ENCODE results near the gene IL1RAP.

Gene IL1RAP

GRCh38 chr3:190574473-190574872, 60.6 kb downstream of the IL1RAP start:
- Histone ChIP-seq H4K20me1 (ENCODE audit: insufficient read depth, low read length, poor library complexity, severe bottlenecking) (no peaks in the 10 kb centered on the region), H3K79me2 (ENCODE audit: insufficient read depth, low read length) (no peaks in the 10 kb centered on the region), H3K4me1 (ENCODE audit: insufficient read depth, low read length, poor library complexity, severe bottlenecking) (peaks cover 13% of the 10 kb centered on the region), H3F3A (ENCODE audit: low read depth) (no peaks in the 10 kb centered on the region), H3K36me3 (ENCODE audit: insufficient read depth, low read length) (no peaks in the 10 kb centered on the region), H3K27me3 (ENCODE audit: insufficient read depth, low read length, poor library complexity, severe bottlenecking) (no peaks in the 10 kb centered on the region), H2AFZ (ENCODE audit: low read length) (no peak overlapping the region), H3K4me3 (ENCODE audit: low read length, poor library complexity, severe bottlenecking) (no peak overlapping the region), H3K9me2 (replicated peaks; ENCODE audit: low read depth, low read length) (no peaks in the 10 kb centered on the region), H3K9ac (ENCODE audit: low read depth, low read length, poor library complexity, severe bottlenecking) (no peak overlapping the region), H3K9me3 (ENCODE audit: insufficient read depth, low read depth, low read length) (no peaks in the 10 kb centered on the region), H3K4me2 (ENCODE audit: low read depth, low read length, poor library complexity, severe bottlenecking) (no peak overlapping the region)
- no peak for TF ChIP-seq CTCF (conservative IDR thresholded peaks at IDR 0.05; ENCODE audit: low read length)
- no peak for TF ChIP-seq EZH2phosphoT487 (IDR thresholded peaks at IDR 0.05; ENCODE audit: borderline replicate concordance)

DNA sequence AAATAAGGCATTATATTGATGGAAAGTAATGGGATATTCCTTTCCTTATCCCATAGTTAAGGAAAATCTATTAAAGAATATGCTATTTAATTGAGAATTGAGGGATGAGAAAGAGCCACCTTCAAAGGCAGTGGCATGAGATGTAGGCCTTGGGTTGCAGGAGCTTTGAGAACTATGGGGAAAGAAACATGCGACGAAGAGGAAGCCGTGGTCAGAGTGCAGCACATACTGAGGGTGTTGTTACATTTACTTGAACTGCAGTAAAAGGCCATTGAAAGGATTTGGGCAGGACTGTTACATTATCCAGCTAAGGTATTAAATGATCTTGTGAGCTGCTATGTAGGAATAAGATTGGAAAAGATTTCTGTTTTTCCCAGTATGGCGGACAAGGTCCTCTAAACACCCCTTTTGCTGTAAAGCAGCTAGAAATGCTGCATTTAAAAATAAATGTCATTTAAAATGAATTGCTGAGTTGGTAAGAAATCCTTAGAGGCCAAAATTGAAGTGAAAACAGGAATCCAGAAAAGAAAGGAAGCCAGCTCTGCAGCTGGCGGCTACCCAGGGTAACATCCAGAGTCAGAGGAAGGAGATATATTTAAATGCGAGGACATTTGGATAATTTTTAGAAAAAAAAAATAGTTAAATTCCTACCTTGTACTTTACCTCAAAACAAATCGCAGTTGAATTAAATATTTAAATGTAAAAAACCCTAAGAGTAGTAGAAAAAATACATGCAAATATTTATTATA, 61.7 kb downstream of the IL1RAP start:
- no peak overlapping the region for H2AFZ ChIP-seq (ENCODE audit: low read length)
- no peaks in the 10 kb centered on the region for H3K36me3 ChIP-seq (ENCODE audit: insufficient read depth, low read length)
- no peaks in the 10 kb centered on the region for H3K9me2 ChIP-seq (replicated peaks; ENCODE audit: low read depth, low read length)
- H3K9me3 ChIP-seq (ENCODE audit: insufficient read depth, low read depth, low read length) = no peaks in the 10 kb centered on the region
- no peaks in the 10 kb centered on the region for H3K27me3 ChIP-seq (ENCODE audit: insufficient read depth, low read length, poor library complexity, severe bottlenecking)
- H3K4me1 ChIP-seq (ENCODE audit: insufficient read depth, low read length, poor library complexity, severe bottlenecking) = peaks cover 13% of the 10 kb centered on the region
- H3K4me3 ChIP-seq (ENCODE audit: low read length, poor library complexity, severe bottlenecking) = no peak overlapping the region
- no peaks in the 10 kb centered on the region for H4K20me1 ChIP-seq (ENCODE audit: insufficient read depth, low read length, poor library complexity, severe bottlenecking)
- H3K79me2 ChIP-seq (ENCODE audit: insufficient read depth, low read length) = no peaks in the 10 kb centered on the region
- H3K4me2 ChIP-seq (ENCODE audit: low read depth, low read length, poor library complexity, severe bottlenecking) = peak overlapping the region; percentile 46
- H3F3A ChIP-seq (ENCODE audit: low read depth) = no peaks in the 10 kb centered on the region
- no peak overlapping the region for H3K9ac ChIP-seq (ENCODE audit: low read depth, low read length, poor library complexity, severe bottlenecking)
- no peak for TF ChIP-seq EZH2phosphoT487 (IDR thresholded peaks at IDR 0.05; ENCODE audit: borderline replicate concordance)
- TF ChIP-seq CTCF (conservative IDR thresholded peaks at IDR 0.05; ENCODE audit: low read length) = no peak

GRCh38 chr3:190577225-190577624, 63.3 kb downstream of the IL1RAP start:
- no peaks in the 10 kb centered on the region for H3K27me3 ChIP-seq (ENCODE audit: insufficient read depth, low read length, poor library complexity, severe bottlenecking)
- TF ChIP-seq CTCF (conservative IDR thresholded peaks at IDR 0.05; ENCODE audit: low read length) = no peak
- H3K9me2 ChIP-seq (replicated peaks; ENCODE audit: low read depth, low read length) = no peaks in the 10 kb centered on the region
- no peak overlapping the region for H3K9ac ChIP-seq (ENCODE audit: low read depth, low read length, poor library complexity, severe bottlenecking)
- peaks cover 24% of the 10 kb centered on the region for H3K4me1 ChIP-seq (ENCODE audit: insufficient read depth, low read length, poor library complexity, severe bottlenecking)
- no peaks in the 10 kb centered on the region for H3F3A ChIP-seq (ENCODE audit: low read depth)
- H3K36me3 ChIP-seq (ENCODE audit: insufficient read depth, low read length) = no peaks in the 10 kb centered on the region
- H2AFZ ChIP-seq (ENCODE audit: low read length) = no peak overlapping the region
- no peaks in the 10 kb centered on the region for H3K79me2 ChIP-seq (ENCODE audit: insufficient read depth, low read length)
- no peak overlapping the region for H3K4me3 ChIP-seq (ENCODE audit: low read length, poor library complexity, severe bottlenecking)
- H3K4me2 ChIP-seq (ENCODE audit: low read depth, low read length, poor library complexity, severe bottlenecking) = no peak overlapping the region
- H4K20me1 ChIP-seq (ENCODE audit: insufficient read depth, low read length, poor library complexity, severe bottlenecking) = no peaks in the 10 kb centered on the region
- H3K9me3 ChIP-seq (ENCODE audit: insufficient read depth, low read depth, low read length) = no peaks in the 10 kb centered on the region
